HG03521 (cell line): ENCODE data around the gene SYNRG.

Experiments
- ATAC-seq: cut with Tn5 transposase; IDR thresholded peaks from one replicate; pipeline ENCODE4 v1.9.1; 2021; ENCODE audit warnings: mild to moderate bottlenecking, moderate library complexity; ENCODE audit not compliant: unreplicated experiment

The SYNRG gene

DNA sequence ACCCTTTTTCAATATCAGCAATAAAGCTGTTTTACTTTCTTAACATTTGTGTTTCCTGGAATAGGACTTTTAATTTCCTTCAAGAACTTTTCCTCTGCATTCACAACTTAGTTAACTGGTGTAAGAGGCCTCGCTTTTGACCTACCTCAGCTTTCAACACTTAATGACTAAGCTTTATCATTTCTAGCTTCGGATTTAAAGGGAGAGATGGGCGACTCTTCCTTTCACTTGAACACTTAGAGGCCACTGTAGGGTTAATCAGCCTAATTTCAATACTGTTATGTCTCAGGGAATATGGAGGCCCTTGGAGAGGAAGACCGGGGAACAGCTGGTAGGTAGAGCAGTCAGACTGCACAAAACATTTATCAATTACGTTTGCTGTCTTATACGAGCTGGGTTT is 4.7 kb downstream of the SYNRG start:
- ATAC-seq, result no peak

GRCh38 chr17:37598145-37598544 is 11.1 kb downstream of the SYNRG start:
- ATAC-seq, result no peak

DNA sequence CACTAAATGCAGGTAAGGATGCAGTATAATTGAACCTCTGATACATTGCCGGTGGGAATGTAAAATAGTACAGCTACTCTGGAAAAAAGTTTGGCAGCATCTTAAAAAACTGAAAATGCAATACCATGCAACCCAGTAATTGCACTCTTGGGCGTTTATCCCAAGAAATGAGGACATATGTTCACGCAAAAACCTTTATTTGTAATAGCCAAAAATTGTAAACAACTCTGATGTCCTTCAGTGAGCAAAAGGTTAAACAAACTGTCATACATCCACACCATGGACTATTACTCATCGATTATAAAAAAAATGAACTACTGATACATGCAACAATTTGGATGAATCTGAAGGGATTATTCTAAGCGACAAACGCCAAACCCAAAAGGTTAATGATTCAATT is 16.9 kb downstream of the SYNRG start:
- ATAC-seq, result no peak

DNA sequence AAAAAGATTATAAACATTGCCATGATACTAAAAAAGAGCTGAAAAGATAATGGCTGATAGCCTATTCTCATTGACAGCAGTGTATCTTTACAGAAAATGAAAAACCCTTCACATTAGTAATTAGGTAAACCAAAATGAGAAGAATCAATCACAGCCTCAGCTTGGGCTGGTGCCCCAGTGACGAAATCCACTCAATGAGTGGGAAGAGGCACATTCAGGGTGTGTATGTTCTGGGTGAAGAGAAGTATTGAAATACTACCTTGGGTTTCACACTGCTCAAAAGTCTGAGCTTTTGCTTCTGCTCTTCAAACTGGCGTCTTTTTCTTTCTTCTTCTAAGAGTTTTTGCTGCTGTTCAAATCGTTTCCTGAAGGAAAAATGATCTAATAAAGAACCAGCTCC is 24.2 kb downstream of the SYNRG start:
- ATAC-seq, result no peak

DNA sequence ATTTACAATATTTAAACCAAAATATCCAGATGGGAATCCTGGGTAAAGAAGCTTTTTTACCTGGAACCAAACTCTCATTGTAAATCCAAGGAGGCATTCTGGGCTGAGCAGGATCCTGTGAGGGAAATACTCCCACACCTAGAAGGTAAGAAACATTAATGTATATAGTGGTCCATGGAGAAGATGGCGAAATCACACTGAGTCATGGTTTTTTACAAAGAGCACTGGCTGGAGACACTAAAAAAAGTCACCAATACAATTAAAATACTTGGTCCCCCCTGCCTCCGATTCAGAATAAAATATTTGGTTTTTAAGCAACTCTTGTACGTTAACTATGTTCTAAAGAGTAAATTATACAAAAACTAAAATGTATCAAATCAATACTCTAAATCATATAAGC is 32.9 kb downstream of the SYNRG start:
- no peak for ATAC-seq

DNA sequence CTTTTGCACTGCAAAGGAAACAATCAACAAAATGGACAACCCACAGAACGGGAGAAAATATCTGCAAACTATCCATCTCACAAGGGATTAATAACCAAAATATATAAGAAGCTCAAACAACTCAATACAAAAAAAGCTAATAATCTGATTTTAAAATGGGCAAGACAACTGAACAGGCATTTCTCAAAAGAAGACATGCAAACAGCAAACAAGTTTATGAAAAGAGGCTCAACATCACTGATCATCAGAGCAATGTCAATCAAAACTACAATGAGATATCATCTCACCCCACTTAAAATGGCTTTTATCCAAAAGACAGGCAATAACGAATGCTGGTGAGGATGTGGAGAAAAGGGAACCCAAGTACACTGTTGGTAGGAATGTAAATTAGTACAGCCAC is 34.8 kb downstream of the SYNRG start:
- no peak for ATAC-seq

DNA sequence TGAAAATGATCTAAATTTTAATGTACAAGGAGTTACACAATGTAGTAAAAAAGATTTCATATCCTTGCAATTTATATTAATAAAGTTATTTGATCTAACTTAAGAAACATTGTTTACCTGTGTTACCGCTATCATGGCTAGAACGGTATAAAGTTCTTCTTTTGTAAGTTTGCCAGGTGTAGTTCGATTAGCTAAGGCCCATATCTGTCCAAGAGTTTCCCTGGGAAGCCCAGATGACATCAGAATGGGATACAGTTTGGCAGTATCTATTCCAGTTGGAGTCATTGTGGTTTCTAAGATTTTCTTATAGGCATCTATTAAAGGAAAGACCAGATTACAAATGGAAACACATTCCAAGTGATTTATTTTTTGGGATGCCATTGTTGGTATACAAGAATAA is 37.5 kb downstream of the SYNRG start:
- no peak for ATAC-seq

GRCh38 chr17:37570527-37571093 is 38.6 kb downstream of the SYNRG start:
- no peak for ATAC-seq

DNA sequence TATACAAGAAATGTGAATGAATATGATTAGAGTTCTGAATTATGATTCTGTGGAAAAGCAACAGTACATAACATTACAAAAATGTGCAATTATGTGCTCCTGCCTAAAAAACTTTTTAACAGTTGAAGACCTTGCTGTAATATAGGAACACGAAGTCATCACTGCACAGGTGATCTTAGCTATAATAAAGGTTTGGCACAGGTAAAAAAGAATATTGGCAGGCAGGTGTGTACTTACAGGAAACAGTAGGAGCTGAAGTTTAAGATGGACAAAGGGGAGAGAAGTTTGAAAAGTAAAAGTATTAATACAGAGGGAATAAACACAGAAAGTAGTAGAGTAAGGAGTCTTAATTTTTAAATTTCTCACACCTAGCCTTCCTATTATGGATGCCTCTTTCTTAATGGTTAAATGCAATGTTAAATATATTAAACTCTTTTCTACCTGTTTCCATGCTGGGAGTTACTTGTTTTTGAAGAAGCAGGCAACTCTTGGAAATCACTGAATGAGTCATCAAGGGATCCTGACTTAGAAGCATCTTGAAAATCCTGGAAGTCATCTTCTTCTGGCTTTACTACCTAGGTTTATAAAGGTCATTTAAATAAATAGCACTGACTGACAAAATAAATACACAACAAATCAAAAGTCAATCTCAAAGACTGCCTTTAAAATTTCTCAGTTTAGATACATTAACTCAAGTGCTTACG is 40.7 kb downstream of the SYNRG start:
- no peak for ATAC-seq

DNA sequence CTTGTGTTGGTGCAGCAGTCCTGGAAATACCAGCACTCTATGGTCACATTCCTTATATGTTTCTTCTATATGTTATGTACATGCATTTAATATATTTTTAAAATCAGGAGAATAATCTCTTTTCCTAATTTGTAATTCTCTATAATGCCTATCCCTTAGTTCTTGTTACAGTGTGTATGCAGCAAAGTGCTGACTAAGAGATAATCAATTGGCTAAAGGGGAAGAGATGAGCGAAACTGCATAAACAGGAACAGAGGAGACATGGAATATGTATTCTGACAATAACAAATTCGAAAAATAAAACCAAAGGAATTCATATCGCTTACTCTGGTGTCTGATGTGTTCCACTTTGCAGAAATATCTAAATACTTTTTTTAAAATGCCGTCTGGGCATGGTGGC is 41.7 kb downstream of the SYNRG start:
- no peak for ATAC-seq

DNA sequence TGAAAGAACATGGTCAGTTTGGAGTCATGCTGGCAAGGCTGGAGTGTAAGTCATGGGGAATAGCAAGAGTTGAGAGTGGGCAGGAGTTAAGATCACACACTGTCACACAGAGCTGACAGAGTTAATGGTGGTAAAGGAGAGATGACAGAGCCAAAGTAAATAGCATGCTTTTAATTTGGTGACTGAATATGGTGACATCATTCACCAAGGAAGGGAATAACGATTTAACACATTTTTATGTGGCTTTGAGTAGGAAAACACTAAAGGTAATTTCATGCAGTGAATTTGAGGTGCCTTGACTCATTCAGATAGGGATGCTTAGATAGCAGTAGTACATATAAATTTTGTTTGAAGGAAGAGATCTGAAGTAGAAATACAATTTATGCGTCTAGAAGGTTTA is 42.1 kb downstream of the SYNRG start:
- ATAC-seq, result no peak

- ATAC-seq, result no peak
Measured at GRCh38 chr17:37564252-37564651, 45.0 kb downstream of the SYNRG start.

DNA sequence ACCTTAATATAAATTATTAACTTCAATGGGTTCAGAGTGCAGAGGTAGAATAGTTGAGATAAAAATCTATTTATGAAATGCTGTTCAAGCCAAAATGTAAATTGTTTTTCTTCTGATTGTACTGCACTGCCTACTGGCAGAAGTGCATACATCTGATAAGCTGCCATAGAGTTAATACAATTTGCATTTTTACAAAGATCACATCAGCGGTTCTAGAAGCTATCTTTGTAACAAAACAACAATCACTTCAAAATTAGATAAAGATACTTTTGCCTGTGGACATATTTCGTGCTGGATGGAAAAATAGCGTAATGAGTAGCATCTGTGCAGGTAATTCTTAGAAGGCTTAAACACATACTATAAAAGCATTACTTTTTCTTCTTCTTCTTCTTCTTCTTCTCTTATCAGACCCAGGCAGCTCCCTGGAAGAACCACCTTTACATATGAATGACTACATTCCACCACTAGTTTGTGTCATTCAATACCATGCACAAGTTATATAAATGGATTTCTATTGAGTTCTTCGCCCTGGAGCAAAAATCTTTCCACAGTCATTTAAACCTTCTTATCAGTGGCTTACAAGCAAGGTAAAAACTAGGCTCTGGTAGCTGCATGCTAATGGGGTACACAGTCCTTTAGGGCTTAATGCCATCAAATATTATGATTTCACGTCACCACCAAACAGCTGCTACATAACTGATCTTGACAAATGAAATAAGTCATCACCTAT is 47.0 kb downstream of the SYNRG start:
- ATAC-seq, result no peak

- ATAC-seq, result no peak
Measured at GRCh38 chr17:37558299-37558698, 50.9 kb downstream of the SYNRG start.

DNA sequence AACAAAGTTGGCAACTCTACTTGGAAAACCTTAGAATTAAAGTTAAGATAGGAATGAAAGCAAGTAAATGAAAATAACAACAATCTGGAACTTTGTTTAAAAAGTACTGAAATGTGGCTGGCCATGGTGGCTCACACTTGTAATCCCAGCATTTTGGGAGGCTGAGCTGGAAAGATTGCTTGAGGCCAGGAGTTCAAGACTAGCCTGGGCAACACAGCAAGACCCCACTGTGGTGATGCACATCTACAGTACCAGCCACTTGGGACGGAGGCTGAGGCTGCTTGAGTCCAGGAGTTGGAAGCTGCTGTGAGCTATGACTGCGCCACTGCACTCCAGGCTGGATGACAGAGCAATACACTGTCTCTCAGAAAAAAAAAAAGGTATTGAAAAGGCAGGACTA is 51.7 kb downstream of the SYNRG start:
- ATAC-seq, result no peak

DNA sequence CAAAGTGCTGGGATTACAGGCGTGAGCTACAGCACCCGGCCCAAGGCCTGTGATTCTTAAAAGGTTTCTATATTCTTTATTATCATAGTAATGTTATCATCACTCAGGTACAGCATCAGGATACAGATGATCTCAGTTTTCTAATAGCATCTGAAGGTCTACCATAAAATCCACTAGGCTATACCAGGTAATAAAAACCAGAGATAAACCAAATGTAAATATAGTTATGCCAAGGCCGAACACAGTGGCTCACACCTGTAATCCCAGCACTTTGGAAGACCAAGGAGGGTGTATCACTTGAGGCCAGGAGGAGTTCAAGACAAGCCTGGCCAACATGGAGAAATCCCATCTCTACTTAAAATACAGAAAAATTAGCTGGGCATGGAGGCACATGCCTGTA is 53.8 kb downstream of the SYNRG start:
- no peak for ATAC-seq

- no peak for ATAC-seq
Measured at GRCh38 chr17:37553401-37553966, 55.7 kb downstream of the SYNRG start.

- no peak for ATAC-seq
Measured at GRCh38 chr17:37551788-37552187, 57.4 kb downstream of the SYNRG start.

DNA sequence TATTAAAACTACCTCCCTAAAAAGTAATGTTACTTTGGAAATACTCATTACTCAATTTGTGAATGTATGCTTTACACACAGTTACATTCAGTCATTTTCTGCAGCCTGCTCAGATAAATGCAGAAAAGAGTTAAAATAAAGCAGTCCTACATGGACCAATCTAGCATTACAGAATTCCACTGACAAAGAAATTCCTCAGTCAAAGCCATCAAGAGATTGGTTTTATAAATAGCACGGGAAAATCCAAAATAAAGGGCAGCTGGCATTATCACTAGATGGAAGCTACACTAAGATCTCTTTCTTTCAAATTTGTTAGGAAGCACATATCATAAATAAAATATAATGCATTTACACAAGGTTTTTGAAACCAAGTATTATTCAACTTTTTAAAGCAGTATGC is 61.2 kb downstream of the SYNRG start:
- no peak for ATAC-seq

GRCh38 chr17:37546302-37546701 is 62.9 kb downstream of the SYNRG start:
- ATAC-seq, result no peak

GRCh38 chr17:37545486-37545885 is 63.7 kb downstream of the SYNRG start:
- ATAC-seq, result no peak

GRCh38 chr17:37543637-37544052 is 65.6 kb downstream of the SYNRG start:
- ATAC-seq, result no peak
